OCI-LY1 (cell line): ENCODE results near the gene PAGR1.

Experiments used
- H2AFZ ChIP-seq: fragments of 200-600 bp; sonication (generic), shearing (Covaris generic); 2 replicates; pipeline ENCODE4 v1.6.0; 2014; ENCODE audit warnings: antibody characterized with exemption, mild to moderate bottlenecking, low read length
- H3F3A ChIP-seq: fragments of 200-600 bp; sonication (generic), shearing (Covaris generic); 2 replicates; pipeline ENCODE4 v1.6.0; 2014; ENCODE audit warnings: mild to moderate bottlenecking, antibody characterized with exemption, low read length, moderate library complexity; ENCODE audit not compliant: insufficient read depth
- H3K27ac ChIP-seq: fragments of 200-600 bp; sonication (generic); 2 replicates; pipeline ENCODE4 v1.5.1; 2014; ENCODE audit warnings: low read length, mixed run types, mild to moderate bottlenecking, low read depth; ENCODE audit not compliant: poor library complexity, severe bottlenecking
- H3K27me3 ChIP-seq: fragments of 200-600 bp; sonication (generic); 2 replicates; pipeline ENCODE4 v1.6.0; 2014; ENCODE audit warnings: antibody characterized with exemption, mild to moderate bottlenecking, low read length, moderate library complexity; ENCODE audit not compliant: insufficient read depth
- H3K36me3 ChIP-seq: fragments of 200-600 bp; sonication (generic); 2 replicates; pipeline ENCODE4 v1.6.1; 2014; ENCODE audit warnings: mild to moderate bottlenecking, antibody characterized with exemption, low read length, moderate library complexity, mixed read lengths; ENCODE audit not compliant: insufficient read depth
- H3K4me1 ChIP-seq: fragments of 200-600 bp; sonication (generic); 2 replicates; pipeline ENCODE4 v1.5.1; 2014; ENCODE audit warnings: mild to moderate bottlenecking, low read length, moderate library complexity; ENCODE audit not compliant: insufficient read depth, severe bottlenecking
- H3K4me2 ChIP-seq: fragments of 200-600 bp; sonication (generic), shearing (Covaris generic); 2 replicates; pipeline ENCODE4 v1.6.1; 2014; ENCODE audit warnings: low read length
- H3K4me3 ChIP-seq: fragments of 200-600 bp; sonication (generic); 2 replicates; pipeline ENCODE4 v1.5.1; 2014; ENCODE audit warnings: low read length, low read depth, mild to moderate bottlenecking, mixed read lengths; ENCODE audit not compliant: poor library complexity, severe bottlenecking
- H3K79me2 ChIP-seq: fragments of 200-600 bp; shearing (Covaris generic); 2 replicates; pipeline ENCODE4 v1.6.1; 2016; ENCODE audit warnings: mixed run types, low read length, mixed read lengths; ENCODE audit not compliant: insufficient read depth
- H3K9ac ChIP-seq: fragments of 200-600 bp; sonication (generic), shearing (Covaris generic); 2 replicates; pipeline ENCODE4 v1.6.1; 2014; ENCODE audit warnings: mild to moderate bottlenecking, low read length, mixed read lengths
- H3K9me2 ChIP-seq: fragments of 200-600 bp; sonication (generic), shearing (Covaris generic); 2 replicates; pipeline ENCODE4 v1.6.1; 2014; ENCODE audit warnings: low read depth, mild to moderate bottlenecking, low read length, mixed read lengths
- H3K9me3 ChIP-seq: fragments of 200-600 bp; shearing (Covaris generic); 2 replicates; pipeline ENCODE4 v1.6.1; 2014; ENCODE audit warnings: low read length, mixed read lengths
- H4K20me1 ChIP-seq: fragments of 200-600 bp; sonication (generic), shearing (Covaris generic); 2 replicates; pipeline ENCODE4 v1.6.0; 2016; ENCODE audit warnings: mild to moderate bottlenecking, low read length; ENCODE audit not compliant: insufficient read depth
- CTCF ChIP-seq: fragments of 200-600 bp; sonication (generic), shearing (Covaris generic); IDR thresholded peaks from 2 replicates; pipeline ENCODE4 v1.5.1; 2017; ENCODE audit warnings: mild to moderate bottlenecking, antibody characterized with exemption, low read length, moderate library complexity, mixed read lengths
- EZH2 ChIP-seq: fragments of 200-600 bp; sonication (generic), shearing (Covaris generic); IDR thresholded peaks from 2 replicates; pipeline ENCODE4 v1.8.0; 2017; ENCODE audit warnings: borderline replicate concordance, mixed run types, mild to moderate bottlenecking, antibody characterized with exemption, low read length, moderate library complexity, mixed read lengths

PAGR1 gene

GRCh38 chr16:29835926-29836325 lies 20.0 kb downstream of the PAGR1 start:
- Histone ChIP-seq H3K79me2 (no peaks in the 10 kb centered on the region), H4K20me1 (no peaks in the 10 kb centered on the region), H3K27me3 (no peaks in the 10 kb centered on the region), H3K4me3 (no peak overlapping the region), H3K9me3 (no peaks in the 10 kb centered on the region), H3K9me2 (no peaks in the 10 kb centered on the region), H3K4me1 (no peaks in the 10 kb centered on the region), H3K36me3 (no peaks in the 10 kb centered on the region), H3F3A (no peaks in the 10 kb centered on the region), H3K27ac (no peak overlapping the region), H3K9ac (no peak overlapping the region), H2AFZ (no peak overlapping the region), H3K4me2 (no peak overlapping the region)
- TF ChIP-seq CTCF = no peak
- TF ChIP-seq EZH2 = no peak

GRCh38 chr16:29836623-29837022 lies 20.7 kb downstream of the PAGR1 start:
- Histone ChIP-seq H2AFZ (no peak overlapping the region), H3K4me2 (no peak overlapping the region), H3K4me3 (no peak overlapping the region), H3K9me3 (no peaks in the 10 kb centered on the region), H4K20me1 (no peaks in the 10 kb centered on the region), H3K4me1 (no peaks in the 10 kb centered on the region), H3K27ac (no peak overlapping the region), H3K27me3 (no peaks in the 10 kb centered on the region), H3F3A (no peaks in the 10 kb centered on the region), H3K36me3 (no peaks in the 10 kb centered on the region), H3K9ac (no peak overlapping the region), H3K79me2 (no peaks in the 10 kb centered on the region), H3K9me2 (no peaks in the 10 kb centered on the region)
- TF ChIP-seq EZH2 (no peak), CTCF (no peak)

DNA sequence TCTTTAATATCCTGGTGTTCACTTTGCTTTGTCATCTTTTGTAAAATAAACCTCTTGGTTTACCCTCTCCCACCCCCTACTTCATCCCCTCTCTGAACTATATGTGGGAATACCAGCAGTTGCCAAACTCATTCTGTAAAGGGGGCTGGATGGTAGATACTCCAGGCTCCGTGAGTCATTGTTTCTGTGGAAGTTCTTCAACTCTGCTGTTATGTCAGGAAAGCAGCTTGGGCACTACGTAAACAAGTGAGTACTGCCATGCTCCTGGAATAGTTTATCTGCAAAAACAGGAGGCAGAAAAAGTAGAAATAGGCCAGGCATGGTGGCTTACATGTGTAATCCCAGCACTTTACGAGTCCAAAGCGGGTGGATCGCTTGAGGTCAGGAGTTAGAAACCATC lies 21.9 kb downstream of the PAGR1 start:
- H3K9me3 ChIP-seq = no peaks in the 10 kb centered on the region
- no peaks in the 10 kb centered on the region for H3K9me2 ChIP-seq
- no peaks in the 10 kb centered on the region for H3K36me3 ChIP-seq
- no peaks in the 10 kb centered on the region for H3K79me2 ChIP-seq
- no peak for TF ChIP-seq CTCF
- TF ChIP-seq EZH2 = no peak
- H4K20me1 ChIP-seq = no peaks in the 10 kb centered on the region
- H3K4me1 ChIP-seq = no peaks in the 10 kb centered on the region
- no peak overlapping the region for H3K4me3 ChIP-seq
- H3F3A ChIP-seq = no peaks in the 10 kb centered on the region
- H3K27ac ChIP-seq = no peak overlapping the region
- H3K4me2 ChIP-seq = no peak overlapping the region
- H3K9ac ChIP-seq = no peak overlapping the region
- no peaks in the 10 kb centered on the region for H3K27me3 ChIP-seq
- H2AFZ ChIP-seq = no peak overlapping the region
